ENCODE data around the gene UTP18. TPM values are rescaled to one million over a fixed set of nuclear protein-coding genes. Genes with fewer than 3 reads are reported as not detected.

The UTP18 gene
- 48.2 and 59.3 TPM in 2 replicates for polyA plus RNA-seq

DNA sequence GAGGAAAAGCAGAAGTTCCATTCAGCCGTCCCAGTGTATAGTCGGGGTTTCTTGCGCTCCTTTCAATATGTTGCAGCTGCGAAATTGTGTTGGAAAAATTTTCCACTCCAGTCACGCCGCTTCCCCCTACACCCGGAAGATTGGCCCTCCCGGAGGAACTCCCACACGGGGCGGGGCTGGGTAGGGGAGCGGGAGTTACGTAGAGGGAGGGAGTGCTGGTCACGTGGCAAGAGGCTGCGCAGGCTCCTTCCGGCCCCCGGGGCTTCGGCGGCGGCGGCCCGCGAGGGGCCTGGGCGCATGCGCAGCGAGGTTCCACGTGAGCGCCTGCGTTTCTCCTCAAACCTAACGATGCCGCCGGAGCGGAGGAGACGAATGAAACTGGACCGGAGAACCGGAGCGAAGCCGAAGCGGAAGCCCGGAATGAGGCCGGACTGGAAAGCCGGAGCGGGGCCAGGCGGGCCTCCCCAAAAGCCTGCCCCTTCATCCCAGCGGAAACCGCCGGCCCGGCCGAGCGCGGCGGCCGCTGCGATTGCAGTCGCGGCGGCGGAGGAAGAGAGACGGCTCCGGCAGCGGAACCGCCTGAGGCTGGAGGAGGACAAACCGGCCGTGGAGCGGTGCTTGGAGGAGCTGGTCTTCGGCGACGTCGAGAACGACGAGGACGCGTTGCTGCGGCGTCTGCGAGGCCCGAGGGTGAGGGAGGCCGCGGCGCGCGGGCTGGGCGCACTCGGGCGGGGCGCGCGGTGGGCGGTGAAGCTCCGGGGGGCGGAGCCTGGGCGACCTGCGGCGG, at the start of gene UTP18:
Gene UTP18 (plus strand): TSS at position 310 of the 787 bp plus-strand sequence. CDS start 39 bp downstream, at position 349.

DNA sequence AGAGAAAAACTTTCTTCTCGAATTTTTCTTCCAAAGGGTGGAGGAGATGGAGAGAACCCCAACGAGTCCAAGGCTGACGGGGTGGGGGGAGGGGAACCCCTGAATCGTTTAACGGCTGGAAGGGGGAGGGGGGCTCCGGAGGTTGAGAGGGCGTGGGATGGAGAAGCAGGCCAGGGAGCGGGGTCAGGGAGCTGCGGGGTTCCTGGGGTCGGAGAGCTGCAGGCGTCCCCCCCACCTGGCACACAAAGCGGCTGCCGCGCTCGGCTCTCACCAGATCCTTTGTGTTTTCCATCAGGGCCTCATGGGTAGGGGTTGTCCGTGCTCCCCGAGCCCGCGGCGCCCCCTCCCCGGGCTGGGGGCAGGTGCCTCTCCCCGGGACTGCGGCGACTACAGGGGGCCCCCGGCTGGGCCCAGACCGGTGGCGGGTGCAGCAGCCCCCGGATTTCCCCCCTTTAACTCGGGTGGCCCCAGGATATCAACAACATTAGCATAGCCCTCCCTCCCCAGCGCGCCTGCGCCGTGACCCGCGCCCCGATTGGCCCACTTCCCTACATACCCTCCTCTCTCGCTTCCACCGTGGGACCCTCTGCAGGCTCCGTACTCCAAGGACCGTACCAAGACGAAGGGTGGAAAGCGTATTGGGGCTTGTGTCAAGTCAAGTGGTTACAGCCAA, 646 bp upstream of the UTP18 start, which contains the start of gene MBTD1:
Gene MBTD1 (minus strand): TSS at position 486 of the 673 bp plus-strand sequence. CDS start 34,888 bp downstream, outside the sequence.

Other genes starting within 250 kb of the UTP18 start
- gene SPAG9, start 139.7 kb upstream of the UTP18 start, polyA plus RNA-seq, result 57.1 and 109 TPM in 2 replicates
- gene NME1, start 107.0 kb upstream of the UTP18 start, polyA plus RNA-seq, result 521 and 548 TPM in 2 replicates
- 23.5 and 51.9 TPM in 2 replicates for gene NME2, start 94.1 kb upstream of the UTP18 start, polyA plus RNA-seq
- gene MBTD1, start 497 bp upstream of the UTP18 start, polyA plus RNA-seq, result 2.0 and 3.1 TPM in 2 replicates